ENCODE measurements around the gene ATRN.

The ATRN gene

DNA sequence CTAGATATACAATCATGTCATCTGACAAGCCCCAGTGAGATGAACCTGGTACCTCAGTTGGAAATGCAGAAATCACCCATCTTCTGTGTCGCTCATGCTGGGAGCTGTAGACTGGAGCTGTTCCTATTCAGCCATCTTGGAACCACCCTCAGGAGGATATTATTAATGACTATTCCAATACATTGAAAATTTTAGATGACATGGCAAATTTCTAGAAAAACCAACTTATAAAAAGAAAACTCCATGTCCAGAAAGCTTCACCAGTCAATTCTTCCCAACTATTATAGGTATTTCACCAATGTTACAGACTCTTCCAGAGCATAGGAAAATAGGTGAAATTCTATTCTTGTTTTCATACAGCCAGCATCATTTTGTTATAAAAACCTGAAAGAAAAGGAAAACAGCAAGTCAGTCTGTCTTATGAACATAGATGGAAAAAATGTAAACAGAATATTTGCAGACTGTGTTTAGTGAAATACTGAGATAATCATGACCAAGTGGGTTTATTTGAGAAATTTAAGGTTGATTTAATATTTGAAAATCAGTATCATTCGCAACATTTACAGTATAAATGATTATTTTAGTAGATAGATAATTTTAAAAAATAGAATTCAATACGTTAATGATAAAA is 43.3 kb downstream of the ATRN start:
- Histone ChIP-seq H3K4me3 (ENCODE audit: low read depth, low read length) (no peak overlapping the region), H3K36me3 (ENCODE audit: control insufficient read depth in 2 of 2, insufficient read depth in 1 of 2, low read length in 2 of 2) (no peaks in the 10 kb centered on the region; a peak in 1 of 3 replicates), H3K9me3 (ENCODE audit: control insufficient read depth, insufficient read depth, low read depth, low read length) (no peaks in the 10 kb centered on the region), H3K27ac (ENCODE audit: extremely low read depth, low read depth, low read length) (no peak overlapping the region), H3K4me1 (ENCODE audit: control insufficient read depth, insufficient read depth, low read length) (peaks cover 3% of the 10 kb centered on the region; the same call in 1 of the 2 replicates)
- TF ChIP-seq ZNF391 (tag by site-specific recombination; IDR thresholded peaks at IDR 0.05; ENCODE audit: borderline replicate concordance, low read depth) (no peak), BCL11A (tag by site-specific recombination; IDR thresholded peaks at IDR 0.05; ENCODE audit: low read depth) (no peak), ZNF670 (tag by site-specific recombination; IDR thresholded peaks at IDR 0.05; ENCODE audit: low read depth) (no peak), SALL2 (tag by site-specific recombination; IDR thresholded peaks at IDR 0.05; ENCODE audit: borderline replicate concordance) (no peak), ZNF571 (tag by site-specific recombination; IDR thresholded peaks at IDR 0.05) (no peak), ZNF561 (tag by site-specific recombination; IDR thresholded peaks at IDR 0.05; ENCODE audit: borderline replicate concordance) (no peak), ZNF48 (tag by site-specific recombination; IDR thresholded peaks at IDR 0.05) (no peak), ZNF423 (tag by site-specific recombination; IDR thresholded peaks at IDR 0.05) (no peak), PRDM1 (tag by site-specific recombination; IDR thresholded peaks at IDR 0.05) (no peak), ZNF140 (tag by site-specific recombination; IDR thresholded peaks at IDR 0.05) (no peak), ZNF114 (tag by site-specific recombination; IDR thresholded peaks at IDR 0.05) (no peak), ZBTB26 (tag by site-specific recombination; optimal IDR thresholded peaks at IDR 0.05) (no peak)
- TF ChIP-seq, protein P1, sequence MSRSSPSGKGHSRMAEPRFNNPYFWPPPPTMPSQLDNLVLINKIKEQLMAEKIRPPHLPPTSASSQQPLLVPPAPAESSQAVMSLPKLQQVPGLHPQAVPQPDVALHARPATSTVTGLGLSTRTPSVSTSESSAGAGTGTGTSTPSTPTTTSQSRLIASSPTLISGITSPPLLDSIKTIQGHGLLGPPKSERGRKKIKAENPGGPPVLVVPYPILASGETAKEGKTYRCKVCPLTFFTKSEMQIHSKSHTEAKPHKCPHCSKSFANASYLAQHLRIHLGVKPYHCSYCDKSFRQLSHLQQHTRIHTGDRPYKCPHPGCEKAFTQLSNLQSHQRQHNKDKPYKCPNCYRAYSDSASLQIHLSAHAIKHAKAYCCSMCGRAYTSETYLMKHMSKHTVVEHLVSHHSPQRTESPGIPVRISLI (tag by site-specific recombination; IDR thresholded peaks at IDR 0.05) = no peak
- CTCF ChIA-PET = interaction anchor here (0.7 kb wide), 1 partner anchor 30 kb away, joined by 4 read pairs; no protein-coding TSS in a partner anchor
- POLR2A ChIA-PET = no interaction called here

DNA sequence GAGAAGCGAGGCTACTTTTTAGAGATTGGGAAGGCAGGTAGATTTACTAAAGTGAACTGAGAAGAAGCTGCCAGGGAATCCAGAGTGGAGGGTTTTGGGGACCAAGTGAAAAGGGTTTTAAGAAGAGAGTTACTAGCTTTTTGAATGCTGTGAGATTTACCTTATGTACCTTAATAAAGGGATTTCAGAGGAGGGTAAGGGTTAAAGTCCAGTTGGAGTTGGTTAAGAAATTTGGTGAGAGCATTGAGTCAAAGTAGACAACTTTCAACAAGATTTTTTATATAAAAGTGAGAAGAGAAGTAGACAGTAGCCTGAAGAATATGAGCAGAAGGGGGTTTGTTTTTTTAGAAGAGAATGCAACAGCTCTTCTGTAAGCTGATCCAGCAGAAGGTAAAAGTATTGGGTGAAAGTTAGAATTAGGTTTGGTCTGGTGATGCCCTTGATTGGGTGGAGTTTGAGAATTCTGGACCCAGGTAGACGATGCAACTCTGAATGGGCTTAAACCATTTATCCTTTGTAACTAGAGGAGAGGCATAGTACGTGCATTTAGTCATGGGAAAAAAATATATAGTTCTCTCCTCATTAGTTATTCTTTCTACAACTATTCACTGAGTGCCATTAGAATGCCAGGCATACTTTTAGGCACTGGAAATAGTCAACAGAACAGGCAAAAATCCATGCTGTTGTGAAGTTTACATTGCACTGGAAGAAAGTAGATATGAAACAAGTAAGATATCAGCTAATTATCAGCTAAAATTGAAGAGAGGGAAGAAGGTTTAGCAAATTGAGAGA is 44.8 kb downstream of the ATRN start:
- Histone ChIP-seq H3K27ac (ENCODE audit: extremely low read depth, low read depth, low read length) (no peak overlapping the region), H3K4me3 (ENCODE audit: low read depth, low read length) (no peak overlapping the region), H3K4me1 (ENCODE audit: control insufficient read depth, insufficient read depth, low read length) (no peaks in the 10 kb centered on the region), H3K9me3 (ENCODE audit: control insufficient read depth, insufficient read depth, low read depth, low read length) (no peaks in the 10 kb centered on the region), H3K36me3 (ENCODE audit: control insufficient read depth in 2 of 2, insufficient read depth in 1 of 2, low read length in 2 of 2) (no peaks in the 10 kb centered on the region)
- TF ChIP-seq PRDM1 (tag by site-specific recombination; IDR thresholded peaks at IDR 0.05) (peak; percentile 27; the same call in 1 of the 2 replicates), ZNF146 (tag by site-specific recombination; IDR thresholded peaks at IDR 0.05) (no peak), ZNF48 (tag by site-specific recombination; IDR thresholded peaks at IDR 0.05) (no peak)
- ChIA-PET POLR2A (no interaction called here), CTCF (interaction anchor here (0.6 kb wide), 1 partner anchor 22 kb away, joined by 3 read pairs; no protein-coding TSS in a partner anchor)

DNA sequence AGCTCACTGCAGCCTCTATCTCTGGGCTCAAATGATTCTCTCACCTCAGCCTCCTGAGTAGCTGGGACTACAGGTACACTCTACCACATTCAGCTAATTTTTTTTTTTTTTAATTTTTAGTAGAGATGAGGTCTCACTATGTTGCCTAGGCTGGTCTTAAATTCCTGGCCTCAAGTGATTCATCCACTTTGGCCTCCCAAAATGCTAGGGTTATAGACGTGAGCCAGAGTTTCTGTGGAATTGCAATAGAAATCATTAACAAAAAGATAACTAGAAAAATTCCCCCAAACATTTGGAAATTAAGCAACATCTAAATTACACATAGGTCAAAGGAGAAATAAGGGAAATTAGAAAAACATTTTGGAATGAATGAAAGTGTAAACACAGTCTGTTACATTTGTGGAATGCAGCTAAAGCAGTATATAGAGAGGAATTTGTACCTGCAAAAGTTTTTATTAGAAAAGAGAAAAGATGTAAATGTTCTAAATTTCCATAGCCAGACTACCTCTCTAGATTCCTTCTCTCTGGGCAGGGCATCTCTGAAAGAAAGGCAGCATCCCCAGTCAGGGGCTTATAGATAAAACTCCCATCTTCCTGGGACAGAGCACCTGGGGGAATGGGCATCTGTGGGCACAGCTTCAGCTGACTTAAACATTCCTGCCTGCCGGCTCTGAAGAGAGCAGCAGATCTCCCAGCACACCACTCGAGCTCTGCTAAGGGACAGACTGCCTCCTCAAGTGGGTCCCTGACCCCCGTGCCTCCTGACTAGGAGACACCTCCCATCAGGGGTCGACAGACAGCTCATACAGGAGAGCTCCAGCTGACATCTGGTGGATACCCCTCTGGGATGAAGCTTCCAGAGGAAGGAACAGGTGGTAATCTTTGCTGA is 51.3 kb downstream of the ATRN start:
- POLR2A ChIA-PET = no interaction called here
- CTCF ChIA-PET = no interaction called here
- H3K4me1 ChIP-seq (ENCODE audit: control insufficient read depth, insufficient read depth, low read length) = no peaks in the 10 kb centered on the region
- no peaks in the 10 kb centered on the region for H3K9me3 ChIP-seq (ENCODE audit: control insufficient read depth, insufficient read depth, low read depth, low read length)
- no peaks in the 10 kb centered on the region for H3K36me3 ChIP-seq (ENCODE audit: control insufficient read depth in 2 of 2, insufficient read depth in 1 of 2, low read length in 2 of 2)
- no peak overlapping the region for H3K4me3 ChIP-seq (ENCODE audit: low read depth, low read length)
- no peak overlapping the region for H3K27ac ChIP-seq (ENCODE audit: extremely low read depth, low read depth, low read length)
- no peak for TF ChIP-seq ZNF157 (tag by site-specific recombination; IDR thresholded peaks at IDR 0.05)
- no peak for TF ChIP-seq ZNF302 (tag by site-specific recombination; IDR thresholded peaks at IDR 0.05; ENCODE audit: low read depth)
- TF ChIP-seq ZNF280D (tag by site-specific recombination; IDR thresholded peaks at IDR 0.05) = no peak
- TF ChIP-seq AEBP2 (tag by site-specific recombination; IDR thresholded peaks at IDR 0.05; ENCODE audit: borderline replicate concordance) = no peak
- no peak for TF ChIP-seq ZNF211 (tag by site-specific recombination; IDR thresholded peaks at IDR 0.05; ENCODE audit: low read depth)
- TF ChIP-seq ZNF366 (tag by site-specific recombination; conservative IDR thresholded peaks at IDR 0.05) = no peak
- TF ChIP-seq ZBTB21 (tag by site-specific recombination; IDR thresholded peaks at IDR 0.05) = no peak
- no peak for TF ChIP-seq ZNF324 (tag by site-specific recombination; IDR thresholded peaks at IDR 0.05)
